CD14-positive monocyte (primary cell): Measurements from ENCODE around the gene DNAJC3. TPM values are rescaled to one million over a fixed set of nuclear protein-coding genes. Genes with fewer than 3 reads are reported as not detected.

Experiments used
- DNase-seq, 3 donors: peaks; one replicate each; pipeline ENCODE4 v3.0.0-alpha.2; 2011 to 2022
- H2AFZ ChIP-seq: 2 replicates; pipeline ENCODE4 v1.6.0; 2012; ENCODE audit warnings: mild to moderate bottlenecking, low read depth, low read length, inconsistent platforms; ENCODE audit not compliant: insufficient read depth, poor library complexity, severe bottlenecking
- H3K27ac ChIP-seq, 2 donors: 1 replicate in 1 of 2; 2 replicates in 1 of 2; pipeline ENCODE4 v1.5.1; 2012 to 2013; ENCODE audit warnings: low read length in 2 of 2, control low read depth in 1 of 2, inconsistent platforms in 1 of 2, low read depth in 1 of 2, mild to moderate bottlenecking in 1 of 2
- H3K27me3 ChIP-seq, 2 donors: one replicate each; pipeline versions ENCODE4 v1.6.0 to v1.6.1; 2011 to 2013; ENCODE audit warnings: low read length in 2 of 2; ENCODE audit not compliant: control insufficient read depth in 2 of 2, insufficient read depth in 2 of 2
- H3K36me3 ChIP-seq, 2 donors: replicated peaks in 1 of 2; 1 replicate in 1 of 2; 2 replicates in 1 of 2; pipeline versions ENCODE4 v1.5.1 to v1.6.1; 2012 to 2013; ENCODE audit warnings: low read length in 2 of 2, control low read depth in 1 of 2, inconsistent platforms in 1 of 2, mild to moderate bottlenecking in 1 of 2; ENCODE audit not compliant: insufficient read depth in 2 of 2, control insufficient read depth in 1 of 2
- H3K4me1 ChIP-seq, 2 donors: 1 replicate in 1 of 2; 2 replicates in 1 of 2; pipeline versions ENCODE4 v1.5.1 to v1.6.1; 2012 to 2013; ENCODE audit warnings: low read length in 2 of 2, control low read depth in 1 of 2, inconsistent platforms in 1 of 2, mild to moderate bottlenecking in 1 of 2, moderate library complexity in 1 of 2; ENCODE audit not compliant: insufficient read depth in 2 of 2, control insufficient read depth in 1 of 2
- H3K4me2 ChIP-seq: replicated peaks from 2 replicates; pipeline ENCODE3; 2012; ENCODE audit warnings: low read length, moderate library complexity, mild to moderate bottlenecking; ENCODE audit not compliant: poor library complexity, severe bottlenecking; ENCODE audit errors: extremely low read depth
- H3K4me3 ChIP-seq, 3 experiments: fragments of 200-600 bp in 1 of 3; sonication (generic) in 1 of 3; replicated peaks in 1 of 3; 1 replicate in 2 of 3; 2 replicates in 1 of 3; pipeline ENCODE4 v1.5.1; 2011 to 2013; ENCODE audit warnings: low read length in 3 of 3, mild to moderate bottlenecking in 3 of 3, control low read depth in 2 of 3, low read depth in 2 of 3, inconsistent platforms in 1 of 3, moderate library complexity in 1 of 3
- H3K79me2 ChIP-seq: 2 replicates; pipeline ENCODE4 v1.6.0; 2012; ENCODE audit warnings: mild to moderate bottlenecking, control low read depth, inconsistent platforms, low read length, moderate library complexity; ENCODE audit not compliant: insufficient read depth
- H3K9ac ChIP-seq: 2 replicates; pipeline ENCODE4 v1.6.0; 2017; ENCODE audit warnings: low read length, mild to moderate bottlenecking; ENCODE audit not compliant: insufficient read depth, poor library complexity, severe bottlenecking
- H3K9me3 ChIP-seq, 2 donors: replicated peaks in 1 of 2; 1 replicate in 1 of 2; 2 replicates in 1 of 2; pipeline versions ENCODE4 v1.5.1 to v1.6.1; 2012 to 2013; ENCODE audit warnings: low read length in 2 of 2, control low read depth in 1 of 2; ENCODE audit not compliant: control insufficient read depth in 1 of 2, insufficient read depth in 1 of 2
- H4K20me1 ChIP-seq: 2 replicates; pipeline ENCODE4 v1.6.0; 2012; ENCODE audit warnings: mild to moderate bottlenecking, low read length, control low read depth, moderate library complexity; ENCODE audit not compliant: insufficient read depth
- H3K27ac Mint-ChIP-seq, 7 donors: one replicate each; pipeline ENCODE4 v1.8.0; 2020; ENCODE audit warnings: mild to moderate bottlenecking in 7 of 7, mixed read lengths in 7 of 7, moderate library complexity in 6 of 7, inconsistent platforms in 2 of 7
- H3K27me3 Mint-ChIP-seq, 3 donors: one replicate each; pipeline ENCODE4 v1.8.0; 2021 to 2022; ENCODE audit warnings: low read depth in 3 of 3, mild to moderate bottlenecking in 3 of 3, mixed read lengths in 3 of 3, moderate library complexity in 3 of 3, inconsistent platforms in 1 of 3
- H3K36me3 Mint-ChIP-seq, 2 donors: one replicate each; pipeline ENCODE4 v1.8.0; 2020; ENCODE audit warnings: mixed read lengths in 2 of 2, inconsistent platforms in 1 of 2, mild to moderate bottlenecking in 1 of 2
- H3K4me1 Mint-ChIP-seq: one replicate; pipeline ENCODE4 v1.8.0; 2020; ENCODE audit warnings: mild to moderate bottlenecking, mixed read lengths
- H3K4me3 Mint-ChIP-seq, 2 donors: one replicate each; pipeline ENCODE4 v1.8.0; 2020; ENCODE audit warnings: mild to moderate bottlenecking in 2 of 2, mixed read lengths in 2 of 2, moderate library complexity in 1 of 2
- H3K9me3 Mint-ChIP-seq, 7 donors: one replicate each; pipeline ENCODE4 v1.8.0; 2020 to 2022; ENCODE audit warnings: mixed read lengths in 7 of 7, mild to moderate bottlenecking in 6 of 7, moderate library complexity in 6 of 7, inconsistent platforms in 2 of 7
- WGBS: methylation state at CpG from one replicate; pipeline ENCODE4 v1.1.5; 2013; ENCODE audit warnings: missing lambda C conversion rate; ENCODE audit not compliant: insufficient coverage; 5-methylcytosine and 5-hydroxymethylcytosine counted together
- intact Hi-C, 2 donors: fragments of 100-400 bp; cut with micrococcal nuclease; formaldehyde crosslinking; loops; one replicate each; pipeline versions ENCODE4 v1.15.0 to v1.15.1; 2023
- polyA plus RNA-seq, 3 donors: library from polyadenylated mRNA; depleted of rRNA in 1 of 3; unstranded in 2 of 3; stranded (reverse) in 1 of 3; fragments of 300-500 nt in 2 of 3; fragments of >200 nt in 1 of 3; fragmentation: Illumina TruSeq in 2 of 3; gene quantifications; 1 replicate in 2 of 3; 2 replicates in 1 of 3; pipeline ENCODE4 v1.2.3, GENCODE V29; 2012 to 2021
- TF ChIP-seq, protein P1 (sequence below): fragments of 200-600 bp; IDR thresholded peaks from one replicate; pipeline ENCODE4 v1.8.0; 2022; ENCODE audit warnings: antibody characterized with exemption, mild to moderate bottlenecking

DNAJC3 gene
- polyA plus RNA-seq, 3 donors, result 11.1 to 27.6 (median 22.3) TPM

DNA sequence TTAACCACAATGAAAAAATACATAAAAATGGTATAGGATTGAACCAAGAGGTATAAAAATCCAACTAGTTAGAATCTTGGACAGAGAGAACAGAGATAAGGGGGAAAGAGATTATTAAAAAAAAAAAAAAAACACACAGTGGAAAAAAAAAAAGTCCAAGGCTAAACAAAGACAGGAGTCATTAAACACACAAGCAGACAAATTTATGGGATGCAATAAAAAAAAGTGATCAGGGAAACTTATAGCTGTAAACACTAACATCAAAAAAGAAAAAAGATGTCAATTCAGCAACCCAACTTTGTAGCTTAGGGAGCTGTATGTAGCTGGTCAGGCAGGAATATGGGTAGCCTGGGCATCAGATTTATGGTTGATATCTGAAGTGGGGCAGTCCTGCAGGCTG, 129.0 kb downstream of the DNAJC3 start:
- Histone ChIP-seq H3K4me2 (no peak overlapping the region), H2AFZ (no peak overlapping the region), H3K4me3 (no peak overlapping the region), H3K9ac (no peak overlapping the region), H3K27me3 (no peaks in the 10 kb centered on the region), H3K4me1 (no peaks in the 10 kb centered on the region), H4K20me1 (no peaks in the 10 kb centered on the region), H3K36me3 (peaks cover 0 to 2% of the 10 kb centered on the region in 2 donors), H3K79me2 (no peaks in the 10 kb centered on the region), H3K9me3 (peaks cover 5 to 11% of the 10 kb centered on the region in 2 donors), H3K27ac (no peak overlapping the region)
- Mint-ChIP-seq H3K36me3 (peaks cover 0 to 14% of the 10 kb centered on the region in 2 donors), H3K27ac (peak overlapping the region in 1 of 7 donors; percentile 18), H3K4me1 (no peaks in the 10 kb centered on the region), H3K9me3 (peaks cover 5 to 38% (median 24%) of the 10 kb centered on the region in 7 donors), H3K4me3 (no peak overlapping the region), H3K27me3 (no peaks in the 10 kb centered on the region)
- TF ChIP-seq, protein P1, sequence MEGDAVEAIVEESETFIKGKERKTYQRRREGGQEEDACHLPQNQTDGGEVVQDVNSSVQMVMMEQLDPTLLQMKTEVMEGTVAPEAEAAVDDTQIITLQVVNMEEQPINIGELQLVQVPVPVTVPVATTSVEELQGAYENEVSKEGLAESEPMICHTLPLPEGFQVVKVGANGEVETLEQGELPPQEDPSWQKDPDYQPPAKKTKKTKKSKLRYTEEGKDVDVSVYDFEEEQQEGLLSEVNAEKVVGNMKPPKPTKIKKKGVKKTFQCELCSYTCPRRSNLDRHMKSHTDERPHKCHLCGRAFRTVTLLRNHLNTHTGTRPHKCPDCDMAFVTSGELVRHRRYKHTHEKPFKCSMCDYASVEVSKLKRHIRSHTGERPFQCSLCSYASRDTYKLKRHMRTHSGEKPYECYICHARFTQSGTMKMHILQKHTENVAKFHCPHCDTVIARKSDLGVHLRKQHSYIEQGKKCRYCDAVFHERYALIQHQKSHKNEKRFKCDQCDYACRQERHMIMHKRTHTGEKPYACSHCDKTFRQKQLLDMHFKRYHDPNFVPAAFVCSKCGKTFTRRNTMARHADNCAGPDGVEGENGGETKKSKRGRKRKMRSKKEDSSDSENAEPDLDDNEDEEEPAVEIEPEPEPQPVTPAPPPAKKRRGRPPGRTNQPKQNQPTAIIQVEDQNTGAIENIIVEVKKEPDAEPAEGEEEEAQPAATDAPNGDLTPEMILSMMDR, result no peak
- intact Hi-C loops, result no loop called here
- DNase-seq, result no peak

DNA sequence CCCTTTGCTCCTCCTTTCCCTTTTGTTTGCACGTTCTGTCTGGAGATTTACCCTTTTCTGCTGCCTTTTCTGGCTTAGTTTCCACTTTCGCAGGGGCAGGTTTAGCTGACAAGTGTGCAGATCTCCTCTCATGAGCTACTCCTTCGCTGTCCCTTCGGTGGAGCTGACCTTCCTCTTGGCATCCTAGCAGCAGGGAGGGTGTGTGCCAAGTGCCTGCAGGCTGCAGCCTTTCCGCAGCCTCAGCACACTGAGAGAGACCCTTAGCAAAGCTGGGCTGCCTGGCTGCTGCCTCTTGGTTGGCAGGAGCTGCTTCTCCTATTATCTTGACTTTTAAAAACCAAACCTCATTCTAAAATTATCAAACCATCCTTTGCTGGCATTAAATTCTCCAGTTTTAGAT, 132.5 kb downstream of the DNAJC3 start:
- intact Hi-C loops, result no loop called here
- no peak overlapping the region for H3K4me2 ChIP-seq
- no peaks in the 10 kb centered on the region for H3K4me1 Mint-ChIP-seq
- no peaks in the 10 kb centered on the region for H4K20me1 ChIP-seq
- H3K4me1 ChIP-seq, result no peaks in the 10 kb centered on the region
- H3K36me3 Mint-ChIP-seq, result peaks cover 9 to 29% of the 10 kb centered on the region in 2 donors
- WGBS, result 93% methylated on average over 5 of the region's 5 CpGs
- peaks cover 9 to 36% (median 18%) of the 10 kb centered on the region in 7 donors for H3K9me3 Mint-ChIP-seq
- no peaks in the 10 kb centered on the region for H3K27me3 ChIP-seq
- no peak overlapping the region for H3K4me3 Mint-ChIP-seq
- no peak for DNase-seq
- no peak overlapping the region for H3K27ac ChIP-seq
- H3K4me3 ChIP-seq, result no peak overlapping the region
- H2AFZ ChIP-seq, result no peak overlapping the region
- H3K27ac Mint-ChIP-seq, result peak overlapping the region in 1 of 7 donors; percentile 16
- TF ChIP-seq, protein P1, result no peak
- H3K27me3 Mint-ChIP-seq, result no peaks in the 10 kb centered on the region
- H3K36me3 ChIP-seq, result peaks cover 0 to 2% of the 10 kb centered on the region in 2 donors
- H3K9me3 ChIP-seq, result peaks cover 15 to 19% of the 10 kb centered on the region in 2 donors
- H3K9ac ChIP-seq, result no peak overlapping the region
- H3K79me2 ChIP-seq, result no peaks in the 10 kb centered on the region
